Hepatocyte (in vitro differentiated cells): Measurements from ENCODE around the gene PRR23E. TPM values are rescaled to one million over a fixed set of nuclear protein-coding genes. Genes with fewer than 3 reads are reported as not detected.
A peak's percentile ranks its signal among the peaks of the same experiment; 100 is the strongest.

Experiments
- DNase-seq: peaks from one replicate; pipeline ENCODE4 v3.0.0-alpha.2; 2016; ENCODE audit warnings: low spot score
- H2AFZ ChIP-seq: fragments of 200-600 bp; sonication (generic); 2 replicates; pipeline ENCODE4 v1.6.0; 2016; ENCODE audit warnings: antibody characterized with exemption, mild to moderate bottlenecking
- H3K27ac ChIP-seq: fragments of 200-600 bp; sonication (generic); 2 replicates; pipeline ENCODE4 v1.5.1; 2016; ENCODE audit warnings: mild to moderate bottlenecking
- H3K27me3 ChIP-seq: fragments of 200-600 bp; sonication (generic); 2 replicates; pipeline ENCODE4 v1.6.1; 2016
- H3K36me3 ChIP-seq: fragments of 200-600 bp; sonication (generic); replicated peaks from 2 replicates; pipeline ENCODE4 v1.5.1; 2016; ENCODE audit warnings: low read depth; ENCODE audit not compliant: insufficient read depth
- H3K4me1 ChIP-seq: fragments of 200-600 bp; sonication (generic); 2 replicates; pipeline ENCODE4 v1.5.1; 2016; ENCODE audit warnings: mild to moderate bottlenecking, moderate library complexity; ENCODE audit not compliant: insufficient read depth
- H3K4me2 ChIP-seq: fragments of 200-600 bp; sonication (generic); 2 replicates; pipeline ENCODE4 v1.6.0; 2016
- H3K4me3 ChIP-seq: fragments of 200-600 bp; sonication (generic); 2 replicates; pipeline ENCODE4 v1.5.1; 2016; ENCODE audit warnings: mild to moderate bottlenecking
- H3K79me2 ChIP-seq: fragments of 200-600 bp; sonication (generic); 2 replicates; pipeline ENCODE4 v1.6.0; 2017; ENCODE audit warnings: mild to moderate bottlenecking
- H3K9me2 ChIP-seq: fragments of 200-600 bp; sonication (generic); replicated peaks from 2 replicates; pipeline ENCODE4 v1.6.0; 2017; ENCODE audit warnings: mild to moderate bottlenecking; ENCODE audit not compliant: insufficient read depth
- H3K9me3 ChIP-seq: fragments of 200-600 bp; sonication (generic); 2 replicates; pipeline ENCODE4 v1.5.1; 2016; ENCODE audit warnings: low read depth, mild to moderate bottlenecking
- H4K20me1 ChIP-seq: fragments of 200-600 bp; sonication (generic); 2 replicates; pipeline ENCODE4 v1.6.0; 2016; ENCODE audit warnings: mild to moderate bottlenecking; ENCODE audit not compliant: insufficient read depth, poor library complexity, severe bottlenecking
- CTCF ChIP-seq: fragments of 200-600 bp; sonication (generic); IDR thresholded peaks from 2 replicates; pipeline ENCODE4 v1.5.1; 2016; ENCODE audit warnings: antibody characterized with exemption, mild to moderate bottlenecking; ENCODE audit not compliant: poor library complexity
- EZH2 ChIP-seq: fragments of 200-600 bp; sonication (generic); IDR thresholded peaks from 2 replicates; pipeline ENCODE4 v1.6.1; 2016; ENCODE audit warnings: antibody characterized with exemption, mild to moderate bottlenecking, borderline replicate concordance
- EZH2phosphoT487 ChIP-seq: fragments of 200-600 bp; sonication (generic); IDR thresholded peaks from one replicate; pipeline ENCODE4 v1.6.1; 2018; ENCODE audit warnings: antibody characterized with exemption, mild to moderate bottlenecking, low read depth, moderate library complexity; ENCODE audit not compliant: unreplicated experiment, severe bottlenecking
- WGBS: methylation state at CpG from one replicate; pipeline ENCODE4 v1.1.6; 2016; ENCODE audit warnings: low lambda C conversion rate; ENCODE audit errors: missing lambda C conversion rate; 5-methylcytosine and 5-hydroxymethylcytosine counted together
- polyA plus RNA-seq: library from polyadenylated mRNA; unstranded; fragments of >200 nt; fragmentation: Nextera tagmentation; extraction: Ambion mirVana; gene quantifications from 2 replicates; pipeline ENCODE4 v1.2.1, GENCODE V29; 2016
- total RNA-seq: library from RNA; depleted of rRNA; stranded (reverse); fragments of >200 nt; gene quantifications from 2 replicates; pipeline ENCODE4 v1.2.3, GENCODE V29; 2014

PRR23E gene
- total and polyA plus RNA-seq, 2 experiments from 2014 or later, result not detected

GRCh38 chr3:127174715-127175140 is 18.2 kb upstream of the PRR23E start:
- Histone ChIP-seq H3K9me2 (no peaks in the 10 kb centered on the region), H3K4me2 (no peak overlapping the region), H4K20me1 (no peaks in the 10 kb centered on the region), H3K27me3 (peaks cover 9% of the 10 kb centered on the region), H3K36me3 (no peaks in the 10 kb centered on the region), H2AFZ (no peak overlapping the region), H3K4me1 (peaks cover 9% of the 10 kb centered on the region), H3K79me2 (no peaks in the 10 kb centered on the region), H3K9me3 (no peaks in the 10 kb centered on the region), H3K27ac (no peak overlapping the region), H3K4me3 (no peak overlapping the region)
- TF ChIP-seq EZH2phosphoT487 (no peak), EZH2 (no peak), CTCF (no peak)
- 88% methylated on average over 2 of the region's 2 CpGs for WGBS
- DNase-seq, result no peak

DNA sequence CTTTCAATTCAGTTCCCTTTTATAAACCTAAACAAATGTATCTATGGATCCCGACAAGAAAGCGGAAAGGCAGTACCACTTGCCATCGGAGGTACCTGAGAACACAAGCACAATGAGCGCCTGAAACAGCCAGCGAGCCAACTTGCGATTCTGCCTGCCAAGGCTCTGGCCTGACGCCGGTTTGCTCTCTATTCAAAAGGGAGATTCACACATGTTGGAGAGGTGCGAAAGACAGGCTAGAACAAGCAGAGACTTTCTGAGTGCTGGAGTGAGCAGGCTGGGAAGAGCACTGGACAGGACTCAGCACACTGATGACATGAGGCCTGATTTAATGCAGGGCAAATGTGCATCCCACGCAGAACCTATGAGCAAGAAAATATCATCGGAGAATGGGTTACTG is 17.7 kb upstream of the PRR23E start:
- Histone ChIP-seq H3K4me1 (peaks cover 9% of the 10 kb centered on the region), H3K4me3 (no peak overlapping the region), H3K27me3 (peaks cover 5% of the 10 kb centered on the region), H3K36me3 (no peaks in the 10 kb centered on the region), H3K4me2 (no peak overlapping the region), H2AFZ (no peak overlapping the region), H3K9me3 (no peaks in the 10 kb centered on the region), H3K79me2 (no peaks in the 10 kb centered on the region), H4K20me1 (no peaks in the 10 kb centered on the region), H3K9me2 (no peaks in the 10 kb centered on the region), H3K27ac (no peak overlapping the region)
- no peak for DNase-seq
- TF ChIP-seq EZH2phosphoT487 (no peak), CTCF (no peak), EZH2 (no peak)
- WGBS, result 89% methylated on average over 11 of the region's 11 CpGs

DNA sequence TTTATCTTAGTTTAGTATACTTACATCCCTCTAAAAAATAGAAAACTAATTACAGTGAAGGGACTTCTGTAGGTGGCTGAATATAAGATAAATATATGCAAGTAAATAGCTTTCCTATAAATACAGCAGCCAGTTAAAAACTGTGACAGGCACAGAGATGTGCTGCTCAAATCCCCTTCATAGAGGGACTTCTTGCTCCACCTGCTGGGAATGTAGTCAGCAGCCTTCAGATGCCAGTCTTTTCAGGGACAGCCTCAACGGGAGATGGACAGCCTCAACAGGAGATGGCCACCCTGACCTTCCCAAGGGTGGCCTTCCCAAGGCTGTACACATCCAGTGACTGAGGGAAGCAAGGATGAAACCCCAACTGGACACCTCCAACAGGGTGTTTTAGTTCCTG is 15.7 kb upstream of the PRR23E start:
- Histone ChIP-seq H3K79me2 (no peaks in the 10 kb centered on the region), H4K20me1 (no peaks in the 10 kb centered on the region), H3K9me3 (no peaks in the 10 kb centered on the region), H3K4me2 (no peak overlapping the region), H2AFZ (no peak overlapping the region), H3K27ac (no peak overlapping the region), H3K4me3 (no peak overlapping the region), H3K4me1 (peaks cover 9% of the 10 kb centered on the region), H3K27me3 (no peaks in the 10 kb centered on the region), H3K9me2 (no peaks in the 10 kb centered on the region), H3K36me3 (no peaks in the 10 kb centered on the region)
- TF ChIP-seq CTCF (peak; percentile 4), EZH2phosphoT487 (no peak)
- 44% methylated on average over 1 of the region's 1 CpG for WGBS
- DNase-seq, result no peak

GRCh38 chr3:127180859-127181258 is 12.1 kb upstream of the PRR23E start:
- TF ChIP-seq EZH2, result no peak
- TF ChIP-seq CTCF, result no peak
- TF ChIP-seq EZH2phosphoT487, result no peak
- H3K27ac ChIP-seq, result no peak overlapping the region
- H3K4me3 ChIP-seq, result no peak overlapping the region
- no peaks in the 10 kb centered on the region for H3K27me3 ChIP-seq
- WGBS, result 90% methylated on average over 6 of the region's 6 CpGs
- no peaks in the 10 kb centered on the region for H3K36me3 ChIP-seq
- H3K4me2 ChIP-seq, result no peak overlapping the region
- no peaks in the 10 kb centered on the region for H3K9me2 ChIP-seq
- no peak overlapping the region for H2AFZ ChIP-seq
- no peaks in the 10 kb centered on the region for H3K79me2 ChIP-seq
- no peaks in the 10 kb centered on the region for H3K9me3 ChIP-seq
- H4K20me1 ChIP-seq, result no peaks in the 10 kb centered on the region
- no peak for DNase-seq
- H3K4me1 ChIP-seq, result no peaks in the 10 kb centered on the region
